HG02943 (cell line): ENCODE measurements around the gene CGREF1.

Experiments
- ATAC-seq: cut with Tn5 transposase; IDR thresholded peaks from one replicate; pipeline ENCODE4 v1.9.1; 2021; ENCODE audit warnings: mild to moderate bottlenecking, low read depth, moderate library complexity; ENCODE audit not compliant: unreplicated experiment

Gene CGREF1

GRCh38 chr2:27089111-27089954 is 29.6 kb downstream of the CGREF1 start:
- no peak for ATAC-seq

GRCh38 chr2:27088634-27089033 is 30.3 kb downstream of the CGREF1 start:
- ATAC-seq = no peak

- no peak for ATAC-seq
These were observed 31.0 kb downstream of the CGREF1 start for GRCh38 chr2:27087823-27088410.

GRCh38 chr2:27086724-27087593 is 32.0 kb downstream of the CGREF1 start, which contains the start of gene KHK:
Gene KHK, plus strand, starts transcription at chr2:27086772. Its CDS starts 488 bp downstream, at chr2:27087260.
- peak; percentile 20 for ATAC-seq

GRCh38 chr2:27086090-27086723 is 32.7 kb downstream of the CGREF1 start:
- peak; percentile 53 for ATAC-seq

- ATAC-seq = peak; percentile 3
These were observed 33.2 kb downstream of the CGREF1 start for GRCh38 chr2:27085673-27086089.

- no peak for ATAC-seq
These were observed 33.8 kb downstream of the CGREF1 start for GRCh38 chr2:27085062-27085672.

GRCh38 chr2:27084297-27085061 is 34.4 kb downstream of the CGREF1 start:
- no peak for ATAC-seq

- ATAC-seq = no peak
These were observed 35.3 kb downstream of the CGREF1 start for GRCh38 chr2:27083410-27084296.

GRCh38 chr2:27082773-27083409 is 36.0 kb downstream of the CGREF1 start:
- no peak for ATAC-seq

GRCh38 chr2:27081984-27082772 is 36.8 kb downstream of the CGREF1 start:
- no peak for ATAC-seq

- no peak for ATAC-seq
These were observed 38.4 kb downstream of the CGREF1 start for GRCh38 chr2:27080603-27080936.

GRCh38 chr2:27080140-27080469 is 38.8 kb downstream of the CGREF1 start:
- ATAC-seq = no peak

GRCh38 chr2:27079233-27080139 is 39.4 kb downstream of the CGREF1 start:
- ATAC-seq = no peak

- ATAC-seq = no peak
These were observed 40.4 kb downstream of the CGREF1 start, which contains the start of gene EMILIN1 for GRCh38 chr2:27078267-27079194. Gene EMILIN1, plus strand, starts transcription at chr2:27078615. Its CDS starts 451 bp downstream, at chr2:27079066.
